ENCODE data around the gene AUP1.

Gene AUP1

DNA sequence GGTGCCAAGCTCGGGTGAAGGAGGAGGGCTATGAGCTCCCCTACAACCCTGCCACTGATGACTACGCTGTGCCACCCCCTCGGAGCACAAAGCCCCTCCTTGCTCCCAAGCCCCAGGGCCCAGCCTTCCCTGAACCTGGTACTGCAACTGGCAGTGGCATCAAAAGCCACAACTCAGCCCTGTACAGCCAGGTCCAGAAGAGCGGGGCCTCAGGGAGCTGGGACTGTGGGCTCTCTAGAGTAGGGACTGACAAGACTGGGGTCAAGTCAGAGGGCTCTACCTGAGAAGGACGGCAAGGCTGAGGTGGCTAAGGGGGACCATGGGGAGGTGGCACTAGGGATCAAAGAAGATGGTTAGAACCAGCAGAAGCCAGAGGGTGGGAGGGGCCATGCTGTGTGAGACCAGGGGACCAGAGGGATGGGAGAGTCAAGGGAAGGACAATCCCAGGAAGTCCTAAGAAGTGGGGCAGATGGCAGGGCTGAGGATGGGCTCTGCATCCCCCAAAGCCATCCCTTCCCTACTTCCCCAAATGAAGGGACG is 27.4 kb upstream of the AUP1 start:
- no peak for DNase-seq

DNA sequence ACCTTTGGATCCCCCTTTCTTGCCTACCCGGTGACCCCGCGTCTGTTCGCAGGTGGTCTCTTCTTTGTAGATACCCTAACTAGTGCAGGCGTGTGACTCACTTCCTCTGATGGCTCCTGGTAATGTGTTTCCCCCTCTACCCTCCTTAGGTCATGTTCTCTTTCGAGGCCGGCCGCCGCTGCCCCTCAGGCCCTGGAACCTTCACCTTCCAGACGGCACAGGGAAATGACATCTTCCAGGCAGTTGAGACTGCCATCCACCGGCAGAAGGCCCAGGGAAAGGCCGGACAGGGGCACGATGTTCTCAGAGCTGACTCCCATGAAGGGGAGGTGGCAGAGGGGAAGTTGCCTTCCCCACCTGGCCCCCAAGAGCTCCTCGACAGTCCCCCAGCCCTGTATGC is 26.7 kb upstream of the AUP1 start:
- no peak for DNase-seq

DNA sequence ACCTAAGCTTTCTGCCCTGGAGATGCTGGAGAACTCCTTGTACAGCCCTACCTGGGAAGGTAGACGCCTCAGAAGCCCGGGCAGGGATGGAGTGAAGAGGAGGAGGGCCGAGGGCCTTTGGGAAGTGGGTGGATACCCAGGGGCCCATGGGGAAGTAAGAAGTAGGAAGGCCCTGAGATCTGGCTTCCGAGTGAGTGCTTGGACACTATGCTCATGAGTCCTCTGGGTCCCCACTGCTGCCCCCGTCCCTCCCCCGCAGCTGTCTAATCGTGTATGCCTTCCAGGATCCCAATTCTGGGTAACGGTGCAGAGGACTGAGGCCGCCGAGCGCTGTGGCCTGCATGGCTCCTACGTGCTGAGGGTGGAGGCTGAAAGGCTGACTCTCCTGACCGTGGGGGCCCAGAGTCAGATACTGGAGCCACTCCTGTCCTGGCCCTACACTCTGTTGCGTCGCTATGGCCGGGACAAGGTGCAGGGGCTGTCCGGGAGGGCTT is 26.2 kb upstream of the AUP1 start:
- DNase-seq = no peak

DNA sequence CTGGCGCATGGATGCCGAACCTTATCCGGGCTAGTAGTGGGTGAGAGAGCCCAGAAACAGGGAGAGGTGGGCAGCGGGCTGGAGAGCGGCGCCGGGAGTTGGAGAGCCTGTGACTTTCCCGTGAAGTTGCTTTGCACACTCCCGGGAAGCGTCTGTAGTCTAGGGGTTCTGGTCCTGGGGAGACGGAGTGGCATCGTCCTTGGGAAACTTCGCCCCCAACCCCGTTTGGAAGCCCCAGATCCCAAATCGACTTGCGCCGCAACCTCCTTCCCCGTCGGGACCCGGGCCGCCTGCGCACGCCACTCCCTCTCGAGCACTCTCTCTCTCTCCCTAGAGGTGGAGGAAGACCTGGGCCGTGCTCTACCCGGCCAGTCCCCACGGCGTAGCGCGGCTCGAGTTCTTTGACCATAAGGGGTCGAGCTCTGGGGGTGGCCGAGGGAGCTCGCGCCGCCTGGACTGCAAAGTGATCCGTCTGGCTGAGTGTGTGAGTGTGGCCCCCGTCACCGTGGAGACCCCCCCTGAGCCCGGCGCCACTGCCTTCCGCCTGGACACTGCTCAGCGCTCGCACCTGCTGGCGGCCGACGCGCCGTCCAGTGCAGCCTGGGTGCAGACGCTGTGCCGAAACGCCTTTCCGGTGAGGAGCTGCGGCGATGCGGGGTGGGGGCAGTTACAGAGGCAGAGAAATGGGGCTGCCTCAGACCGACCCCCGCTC is 25.5 kb upstream of the AUP1 start:
- no peak for DNase-seq

DNA sequence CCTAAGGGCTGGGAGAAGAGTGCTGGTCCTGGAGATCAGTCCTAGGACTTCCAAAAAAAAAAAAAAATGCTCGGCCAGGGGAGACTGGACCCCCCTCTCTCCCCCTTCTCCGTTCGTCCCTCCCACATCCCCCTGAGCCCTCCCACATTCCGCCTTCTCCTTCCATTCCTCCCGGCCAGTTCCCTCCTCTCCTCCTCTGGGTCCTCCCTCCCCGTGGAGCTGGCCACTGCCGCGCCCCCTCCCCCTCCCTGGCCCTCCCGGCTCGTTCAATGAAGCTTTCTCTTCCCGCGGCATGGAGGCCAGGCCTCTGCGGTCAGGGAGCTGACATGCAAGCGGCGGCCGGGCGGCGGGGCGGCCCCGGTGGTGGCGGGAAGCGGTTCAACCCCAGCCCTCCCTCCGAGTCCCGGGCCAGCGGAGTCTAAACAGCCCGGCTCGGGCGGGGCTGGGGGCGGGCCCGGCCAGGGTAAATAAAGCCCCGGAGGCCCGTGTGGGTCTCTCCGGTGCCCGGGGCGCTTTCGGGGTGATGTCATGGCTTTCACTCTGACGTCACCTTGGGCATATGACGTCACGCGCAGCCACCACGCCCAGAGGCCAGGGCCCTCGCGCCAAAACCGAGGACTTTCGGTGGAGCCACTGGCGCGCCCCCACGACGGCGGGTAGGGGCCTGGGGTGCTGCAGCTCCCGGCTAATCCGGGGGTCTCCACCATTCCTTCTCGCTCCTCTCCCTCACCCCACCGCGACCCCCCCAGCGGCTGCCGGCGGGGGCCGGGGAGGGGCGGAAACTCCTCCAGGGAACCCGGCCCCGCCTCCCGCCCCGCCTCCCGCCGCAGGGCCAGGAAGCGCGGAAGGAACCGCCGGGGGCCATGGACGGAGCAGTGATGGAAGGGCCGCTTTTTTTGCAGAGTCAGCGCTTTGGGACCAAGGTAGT is 24.6 kb upstream of the AUP1 start, which contains the start of the genes DOK1 and LOXL3:
Gene DOK1 (plus strand): TSS at position 829 of the 928 bp plus-strand sequence. CDS start 35 bp downstream, at position 864.
Gene LOXL3 (minus strand): TSS at position 51 of the 928 bp plus-strand sequence. CDS start 1,308 bp downstream, outside the sequence.
- DNase-seq = peak; percentile 48 to 72

DNA sequence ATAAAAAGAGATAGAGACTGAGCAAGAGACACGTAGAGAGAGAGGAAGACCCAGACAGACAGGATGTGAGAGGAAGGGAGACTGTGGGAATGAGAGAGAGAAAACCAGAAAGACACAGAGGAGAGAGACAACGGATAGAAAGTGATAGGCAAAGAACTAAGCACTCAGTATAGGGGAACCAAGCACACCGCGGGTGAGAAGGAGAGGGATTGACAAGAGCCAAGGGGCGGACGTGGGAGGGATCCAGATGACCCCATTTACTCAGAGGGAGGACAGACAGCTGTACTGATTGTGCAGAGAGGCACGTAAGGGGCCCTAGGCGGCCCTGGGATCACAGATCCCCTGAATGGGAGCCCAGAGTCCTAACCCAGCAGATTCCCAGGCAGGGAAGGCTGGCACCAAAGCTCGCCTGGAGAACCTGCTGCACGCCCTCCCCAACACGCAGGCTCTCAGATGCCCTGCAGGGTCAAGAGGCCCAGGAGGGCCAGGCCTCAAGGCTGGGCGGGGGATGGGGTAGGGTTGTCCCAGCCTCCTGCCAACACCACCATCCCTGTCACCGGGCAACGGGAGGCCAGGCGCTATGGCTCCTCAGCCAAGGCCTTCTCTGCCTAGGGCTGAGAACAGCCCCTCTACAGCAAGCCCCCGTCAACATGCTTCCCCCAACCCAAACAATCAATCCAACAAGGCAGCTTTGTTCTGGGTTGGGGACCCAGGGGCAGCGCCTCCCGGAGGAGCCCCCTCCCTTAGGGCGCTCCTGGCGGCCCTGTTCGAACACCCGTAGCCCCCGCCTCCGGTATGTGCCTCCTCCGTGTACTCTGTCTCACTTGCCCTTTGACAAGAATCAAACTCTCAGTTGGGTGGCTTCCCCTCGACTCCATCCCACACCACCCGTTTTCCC is 23.7 kb upstream of the AUP1 start:
- no peak for DNase-seq

DNA sequence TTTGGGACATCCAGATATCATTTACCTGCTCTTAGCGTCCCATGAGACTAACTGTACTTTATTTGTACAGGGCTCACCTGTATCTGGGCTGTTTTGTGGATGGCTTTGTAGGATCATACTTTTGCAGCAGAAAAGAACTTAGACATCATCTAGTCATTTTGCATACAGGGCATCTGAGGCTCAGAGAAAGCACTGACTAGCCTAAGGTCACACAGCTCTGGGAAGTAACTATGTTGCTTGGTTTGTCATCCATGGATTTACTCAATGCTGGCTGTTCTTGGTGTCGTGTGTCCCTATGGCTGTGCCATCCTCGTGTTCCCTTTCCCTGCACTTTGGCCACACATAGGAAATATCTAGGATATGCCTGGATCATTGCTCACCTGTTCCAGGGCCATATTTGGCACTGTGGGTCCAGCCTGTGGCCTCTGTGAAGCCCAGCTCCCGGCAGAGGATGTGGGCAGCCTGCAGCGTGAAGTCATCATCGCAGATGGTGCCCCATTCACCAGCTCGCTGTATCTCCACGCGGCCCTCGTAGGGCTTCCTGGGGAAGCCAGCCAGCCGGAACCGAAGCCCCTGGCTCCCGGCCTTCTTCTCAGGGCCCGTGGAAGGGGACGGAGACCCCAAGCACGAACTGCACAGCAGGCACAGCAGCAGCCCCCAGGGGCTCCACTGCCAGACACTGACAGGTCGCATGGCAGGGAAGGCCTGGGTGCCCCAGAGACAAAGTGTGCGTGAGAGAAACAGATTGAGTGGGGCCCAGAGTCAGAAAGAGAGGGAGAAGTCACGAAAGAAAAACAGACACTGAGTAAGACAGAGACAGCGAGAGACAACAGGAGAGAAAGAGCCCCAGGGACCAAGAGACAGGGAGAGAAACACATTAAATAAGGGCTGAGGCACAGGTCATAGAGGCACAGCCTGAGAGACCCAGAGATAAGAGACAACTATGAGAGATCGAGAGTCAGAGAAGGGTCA is 22.7 kb upstream of the AUP1 start:
- DNase-seq = no peak

DNA sequence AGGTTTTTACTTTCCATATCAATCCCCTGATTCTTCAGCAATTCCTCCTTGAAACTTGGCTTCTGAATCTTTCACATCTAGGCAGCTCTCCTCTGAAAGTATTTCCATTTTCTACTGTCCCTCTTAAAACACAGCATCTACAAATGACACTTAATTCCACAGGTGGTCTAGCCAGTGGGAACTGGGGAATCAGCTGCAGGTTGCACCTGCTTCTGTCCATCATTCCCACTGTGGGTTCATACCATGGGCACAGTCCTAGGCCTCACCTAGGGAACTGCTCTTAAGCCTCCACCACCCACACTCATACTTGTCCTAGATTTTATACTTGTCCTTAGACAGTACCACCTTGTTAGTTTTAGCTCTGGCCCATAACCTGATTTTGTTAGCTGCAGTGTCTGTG is 22.0 kb upstream of the AUP1 start:
- no peak for DNase-seq

DNA sequence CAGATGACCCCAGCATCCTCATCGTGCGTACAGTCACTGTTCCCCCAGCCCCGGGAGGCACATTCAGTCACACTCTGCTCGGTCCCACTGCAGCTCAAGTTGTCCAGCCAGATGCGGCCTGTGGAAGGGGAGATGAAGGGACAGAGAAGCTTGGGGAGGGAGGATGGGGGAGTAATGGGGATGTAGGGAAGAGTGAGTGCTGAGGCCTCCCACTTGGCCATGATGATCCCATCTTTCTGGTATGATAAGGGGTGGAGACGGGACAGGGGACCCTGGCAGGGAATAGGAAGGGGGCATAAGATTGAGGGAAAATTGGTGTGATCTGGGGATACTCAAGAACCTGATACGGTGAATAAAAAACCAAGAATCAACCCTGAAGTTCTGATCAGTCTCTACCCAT is 20.7 kb upstream of the AUP1 start:
- DNase-seq = no peak

DNA sequence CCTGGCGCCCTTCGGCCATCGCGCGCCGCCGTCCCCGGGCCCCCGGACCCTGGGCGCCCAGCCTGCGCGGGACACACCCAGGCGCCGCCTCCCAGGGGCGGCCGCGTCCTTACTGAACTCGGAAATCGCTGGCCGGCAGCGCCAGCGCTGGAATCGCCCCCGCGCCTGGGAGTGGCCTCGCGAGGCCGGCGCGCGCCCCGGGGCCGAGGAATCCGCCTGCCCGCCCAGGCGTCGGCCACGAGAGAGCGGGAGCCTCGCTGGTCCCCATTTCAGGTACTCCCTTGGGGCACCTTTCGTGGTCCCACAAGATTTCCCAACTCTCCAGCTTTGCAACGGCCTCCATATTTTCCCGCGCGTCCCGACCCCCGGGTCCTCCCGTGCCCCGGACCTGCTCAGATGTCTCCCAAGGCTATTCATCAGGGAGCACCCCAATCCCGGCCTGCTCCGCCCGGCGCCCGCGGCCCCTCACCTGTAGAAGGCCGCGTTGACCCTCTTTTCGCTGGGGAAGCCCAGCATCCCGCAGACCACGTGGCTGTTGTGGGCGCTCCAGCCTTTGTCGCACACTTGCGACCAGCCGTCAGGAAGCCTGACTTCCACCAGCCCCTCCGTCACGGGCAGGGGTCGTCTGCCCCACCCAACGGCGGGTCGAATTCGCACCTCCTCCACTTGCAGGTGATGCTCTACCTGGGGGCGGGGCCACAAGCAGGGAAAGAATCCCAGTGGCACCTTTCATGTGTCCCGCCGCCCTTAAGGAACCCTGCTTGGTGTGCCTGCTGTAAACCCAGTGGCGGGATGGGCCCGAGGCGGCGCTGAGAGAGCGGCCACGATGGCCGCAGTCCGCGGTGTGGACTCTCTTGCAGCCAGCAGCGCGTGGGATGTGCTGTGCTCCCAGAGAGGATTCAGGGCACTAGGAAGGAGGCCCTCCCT is 19.7 kb upstream of the AUP1 start:
- DNase-seq = peak in 1 of 2 experiments; percentile 85

DNA sequence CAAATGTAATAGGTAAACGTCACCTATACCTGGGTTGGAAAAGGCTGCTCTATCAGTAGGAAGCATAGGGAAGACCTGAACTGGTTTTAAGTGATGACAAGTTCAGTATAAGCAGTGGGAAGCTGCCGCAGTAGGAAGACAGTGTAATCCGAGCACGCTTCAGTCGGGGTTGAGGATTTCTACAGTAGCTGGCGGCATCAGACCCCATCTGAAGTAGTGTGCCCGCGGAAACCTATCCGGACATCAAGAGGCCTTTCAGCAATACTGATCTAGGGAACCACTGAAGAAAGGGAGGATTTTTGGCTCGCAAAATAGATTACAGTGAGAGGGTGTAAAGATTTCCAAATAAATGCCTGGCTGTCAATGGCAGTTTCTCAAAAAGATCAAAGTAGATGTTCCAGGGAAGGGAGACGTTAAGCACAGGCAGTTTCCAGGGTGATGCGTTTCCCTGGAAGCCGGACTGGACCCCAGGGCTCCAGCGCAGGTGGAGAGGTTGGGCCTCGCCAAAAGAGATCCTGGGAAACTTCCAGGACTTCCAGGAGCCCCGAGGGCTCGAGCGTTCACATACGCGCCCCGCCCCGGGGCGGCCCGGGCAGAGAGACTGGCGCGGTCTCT is 18.9 kb upstream of the AUP1 start:
- DNase-seq = peak; percentile 34 to 85

DNA sequence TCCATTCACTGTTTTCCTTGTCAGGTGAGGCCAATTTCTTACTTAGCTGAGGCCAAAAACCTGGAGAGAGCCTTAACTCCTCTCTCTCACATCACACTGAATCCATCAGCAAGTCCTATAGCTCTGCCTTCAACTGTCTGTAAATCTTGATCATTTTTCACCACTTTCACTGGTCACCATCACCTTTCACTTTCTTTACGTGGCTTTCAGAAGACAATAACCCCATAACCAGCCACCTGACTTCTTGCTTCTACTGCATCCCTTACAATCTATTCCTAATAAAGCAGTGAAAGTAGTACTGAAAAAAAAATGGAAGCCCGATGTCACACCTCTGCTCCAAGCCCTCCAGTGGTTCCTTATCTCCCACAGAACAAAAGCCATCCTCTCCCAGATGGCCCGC is 16.5 kb upstream of the AUP1 start:
- DNase-seq = no peak

DNA sequence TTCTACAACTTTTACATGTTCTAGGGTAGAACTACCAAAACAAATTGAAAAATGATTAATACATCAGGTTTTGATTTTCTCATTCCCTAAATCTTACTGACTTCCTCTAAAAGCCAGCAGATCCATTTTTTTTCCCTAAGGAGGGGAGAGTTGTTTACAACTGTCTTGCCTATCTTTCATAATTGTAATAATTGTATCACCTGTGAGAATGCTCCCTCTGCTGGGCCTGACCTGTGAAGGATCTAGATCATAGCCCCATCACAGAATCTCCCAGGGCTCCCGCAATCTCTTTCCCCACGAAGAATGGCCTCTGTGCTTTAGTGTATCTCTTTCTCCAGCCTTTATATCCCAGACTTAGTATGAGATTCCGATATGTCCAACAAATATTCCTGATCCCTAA is 15.1 kb upstream of the AUP1 start:
- DNase-seq = no peak

DNA sequence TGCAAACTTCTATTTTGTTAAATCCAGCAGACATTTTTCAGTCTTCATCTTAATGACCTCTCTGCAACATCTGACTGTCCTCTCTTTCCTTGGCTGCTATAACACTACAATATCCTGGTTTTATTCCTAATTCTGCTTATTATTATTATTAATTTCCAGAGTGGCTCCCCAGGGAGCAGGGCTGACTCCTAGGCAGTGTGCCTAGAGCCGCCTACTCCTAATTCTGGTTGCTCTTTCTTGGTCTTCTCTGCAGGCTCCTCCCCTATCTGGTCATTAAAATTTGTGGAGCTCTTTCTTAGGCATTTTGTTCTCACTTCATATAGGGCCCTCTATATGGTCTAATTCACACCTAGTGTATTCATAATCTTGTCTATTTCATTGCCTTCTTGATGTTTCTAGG is 13.5 kb upstream of the AUP1 start:
- no peak for DNase-seq

DNA sequence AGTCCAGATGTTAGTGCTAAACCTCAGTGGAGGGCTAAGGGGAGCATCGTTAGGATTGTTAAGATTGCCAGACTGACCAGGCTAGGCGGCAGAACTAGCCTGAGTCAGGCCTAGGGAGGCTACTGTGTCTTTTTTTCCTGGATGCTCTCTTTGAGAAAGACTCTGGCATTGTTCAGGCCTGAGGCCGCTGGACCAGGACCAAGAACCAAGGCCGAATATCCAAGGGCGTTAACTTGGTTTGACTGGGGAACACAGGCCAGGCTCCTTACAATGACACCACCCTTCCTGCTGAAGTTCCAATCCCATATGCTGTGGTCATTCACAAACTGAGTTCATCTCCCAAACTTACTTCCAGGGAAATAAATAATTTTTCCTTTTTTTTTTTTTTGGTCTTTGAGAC is 10.8 kb upstream of the AUP1 start:
- DNase-seq = no peak

DNA sequence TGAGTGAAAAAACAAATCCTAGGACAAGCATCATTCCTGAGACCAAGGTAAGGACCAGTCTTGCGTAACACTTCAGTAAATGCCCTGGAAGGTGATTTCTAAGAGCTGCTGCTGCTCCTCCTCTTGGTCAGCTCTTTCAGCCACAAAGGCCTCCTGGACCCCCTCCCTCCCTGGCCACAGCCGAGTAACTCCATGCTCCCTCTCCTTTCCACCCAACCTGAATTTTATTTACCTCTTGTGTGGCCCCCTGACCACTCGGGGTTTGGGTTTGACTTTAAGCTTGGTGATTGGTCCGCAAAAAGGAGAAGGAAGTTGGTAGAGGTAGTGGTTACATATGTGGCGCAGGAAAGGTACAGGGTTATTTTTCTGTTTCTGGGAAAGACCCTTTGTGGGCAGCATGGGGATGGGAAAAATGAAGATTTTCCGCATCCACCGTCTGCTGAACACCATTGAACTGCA is 9.4 kb upstream of the AUP1 start:
- DNase-seq = no peak

DNA sequence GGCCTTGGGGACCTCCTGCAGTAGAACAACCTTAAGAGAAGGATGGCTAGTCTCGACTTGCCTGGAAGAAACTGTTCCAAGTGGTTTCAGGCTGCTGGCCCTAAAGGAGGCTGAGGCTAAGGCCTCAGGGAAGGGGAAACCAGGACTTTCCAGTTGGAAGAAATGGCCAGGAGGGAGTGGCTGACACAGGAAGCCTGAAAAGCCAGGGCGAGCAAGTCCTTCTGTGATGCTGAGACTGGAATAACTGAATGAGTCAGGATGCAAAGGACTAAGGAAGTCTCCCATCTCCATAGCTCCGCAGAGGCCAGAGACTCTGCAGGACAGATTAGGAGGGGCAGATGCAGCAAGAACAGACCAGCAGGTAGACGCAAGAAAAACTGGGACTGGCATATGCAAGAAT is 7.6 kb upstream of the AUP1 start:
- no peak for DNase-seq

DNA sequence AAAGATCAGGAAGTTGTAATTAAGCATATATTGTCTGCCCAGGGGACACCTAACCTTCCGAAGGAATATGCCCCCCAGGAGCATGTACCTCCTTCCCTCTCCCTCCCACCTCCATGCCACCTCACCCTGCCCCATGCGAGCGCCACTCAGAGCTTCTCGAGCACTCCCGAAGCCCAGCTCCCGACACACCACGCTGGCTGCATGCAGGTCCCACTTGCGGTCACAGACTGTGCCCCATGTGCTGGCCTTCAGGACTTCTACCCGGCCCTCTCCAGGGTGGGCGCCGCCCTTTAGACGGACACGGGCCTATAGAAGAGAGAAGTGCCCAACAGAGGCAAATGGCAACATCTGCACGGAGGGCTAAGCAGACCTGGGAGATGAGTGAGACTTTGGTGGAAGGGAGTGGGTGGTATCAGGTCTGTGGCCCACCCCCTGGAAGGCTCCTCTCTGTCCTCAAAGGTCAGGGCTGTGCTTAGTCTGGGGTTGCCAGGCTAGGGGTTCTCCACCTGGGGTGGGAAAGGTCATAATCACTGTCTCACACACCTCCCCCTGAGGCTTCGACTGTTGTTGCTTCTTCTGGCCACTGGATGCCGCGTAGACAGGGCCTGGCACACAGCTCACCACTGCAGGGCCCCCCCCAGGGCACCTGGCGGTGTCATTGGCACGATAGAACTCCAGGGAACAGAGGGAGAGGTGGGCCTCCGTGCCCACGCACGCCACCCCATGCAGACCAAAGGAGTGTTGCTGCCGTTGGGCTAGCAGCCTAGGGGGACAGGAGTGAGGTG is 6.9 kb upstream of the AUP1 start:
- DNase-seq = no peak

Data from NCI-H446 (cell line).